Esophagus squamous epithelium (tissue), 5 donors: ENCODE data around the gene EVC. TPM values are rescaled to one million over a fixed set of nuclear protein-coding genes. Genes with fewer than 3 reads are reported as not detected.
A peak's percentile ranks its signal among the peaks of the same experiment; 100 is the strongest.

ENCODE experiments used
- DNase-seq: peaks from one replicate; lab custom pipeline; 2025; lab: John Stamatoyannopoulos, UW
- H3K27ac ChIP-seq, 4 donors: fragments of 200-600 bp; sonication (generic); one replicate each; pipeline ENCODE4 v1.5.1; 2016 to 2019; ENCODE audit warnings: mild to moderate bottlenecking in 1 of 4
- H3K27me3 ChIP-seq, 4 donors: fragments of 200-600 bp; sonication (generic); 1 replicate in 3 of 4; 2 replicates in 1 of 4; pipeline versions ENCODE4 v1.5.1 to v1.6.0; 2017 to 2021; ENCODE audit warnings: antibody characterized with exemption in 1 of 4
- H3K36me3 ChIP-seq, 3 donors: fragments of 200-600 bp; sonication (generic); one replicate each; pipeline ENCODE4 v1.5.1; 2016 to 2019
- H3K4me1 ChIP-seq, 3 donors: fragments of 200-600 bp; sonication (generic); one replicate each; pipeline ENCODE4 v1.5.1; 2017 to 2019
- H3K4me3 ChIP-seq, 4 donors: fragments of 200-600 bp; sonication (generic); 1 replicate in 3 of 4; 2 replicates in 1 of 4; pipeline ENCODE4 v1.5.1; 2016 to 2019; ENCODE audit warnings: mild to moderate bottlenecking in 2 of 4, moderate library complexity in 1 of 4
- H3K9me3 ChIP-seq, 3 donors: fragments of 200-600 bp; sonication (generic); one replicate each; pipeline ENCODE4 v1.5.1; 2016 to 2019
- POLR2A ChIP-seq, 4 donors: fragments of 450-650 bp; IDR thresholded peaks; one replicate each; pipeline ENCODE4 v1.6.1; 2017; ENCODE audit warnings: antibody characterized with exemption in 4 of 4, mild to moderate bottlenecking in 4 of 4, moderate library complexity in 3 of 4
- WGBS, 2 donors: methylation state at CpG; one replicate each; pipeline ENCODE4 v1.1.5; 2018; 5-methylcytosine and 5-hydroxymethylcytosine counted together
- intact Hi-C: fragments of 100-400 bp; cut with DNase I; formaldehyde crosslinking; loops from one replicate; pipeline ENCODE4 v1.15.0; 2022
- total RNA-seq, 4 donors: library from RNA; depleted of rRNA; stranded (reverse); fragments of >200 nt; gene quantifications; one replicate each; pipeline ENCODE4 v1.1.0, GENCODE V29; 2016
- TF ChIP-seq, protein P1 (sequence below), 6 experiments: fragments of 450-650 bp in 4 of 6; fragments of 200-600 bp in 2 of 6; sonication (generic) in 2 of 6; IDR thresholded peaks; one replicate each; pipeline ENCODE4 v1.5.1; 2016 to 2019; ENCODE audit warnings: antibody characterized with exemption in 6 of 6, mild to moderate bottlenecking in 4 of 6, moderate library complexity in 4 of 6
- donor health status: DM: yes; HTN: yes; CAD: no.

EVC gene
- total RNA-seq, 4 donors from 2014 or later, result 4.2 to 17.2 (median 6.3) TPM

DNA sequence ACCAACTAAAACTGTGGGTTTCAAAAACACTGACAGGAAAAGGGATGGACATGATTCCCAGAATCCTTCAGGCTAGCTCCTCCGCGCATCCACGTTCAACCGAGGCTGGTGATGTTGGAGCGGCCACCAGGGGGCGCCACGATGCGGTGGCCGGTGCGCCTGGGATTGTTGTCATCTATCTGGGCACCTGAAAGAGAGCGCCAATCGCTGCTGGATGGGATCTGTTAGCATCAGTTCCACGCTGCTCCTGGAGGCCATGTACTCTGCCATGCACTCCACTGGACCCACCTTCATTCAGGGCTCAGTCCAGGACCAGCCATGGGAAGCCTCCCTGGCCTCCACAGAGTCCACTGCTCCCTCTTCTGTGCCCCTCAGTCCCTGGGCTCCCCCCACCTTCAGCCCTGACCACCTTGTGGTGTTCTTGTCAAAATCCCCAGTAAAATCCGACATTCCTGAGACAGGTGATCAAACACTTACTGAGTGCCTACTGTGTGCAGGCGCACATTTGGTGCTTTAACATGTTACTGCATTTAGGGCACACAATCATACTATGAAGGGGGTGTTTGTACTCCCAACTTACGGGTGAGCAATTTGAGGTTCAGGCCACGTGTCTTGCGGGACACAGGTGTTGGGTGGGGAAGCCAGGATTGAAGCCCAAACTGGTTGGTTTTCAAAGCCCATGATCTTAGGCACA lies 110.8 kb downstream of the EVC start:
- Histone ChIP-seq H3K27me3 (no peaks in the 10 kb centered on the region), H3K9me3 (no peaks in the 10 kb centered on the region), H3K36me3 (peaks cover 0 to 43% (median 10%) of the 10 kb centered on the region in 3 donors), H3K4me3 (no peak overlapping the region), H3K4me1 (peaks cover 0 to 4% (median 0%) of the 10 kb centered on the region in 3 donors), H3K27ac (no peak overlapping the region)
- TF ChIP-seq, protein P1, sequence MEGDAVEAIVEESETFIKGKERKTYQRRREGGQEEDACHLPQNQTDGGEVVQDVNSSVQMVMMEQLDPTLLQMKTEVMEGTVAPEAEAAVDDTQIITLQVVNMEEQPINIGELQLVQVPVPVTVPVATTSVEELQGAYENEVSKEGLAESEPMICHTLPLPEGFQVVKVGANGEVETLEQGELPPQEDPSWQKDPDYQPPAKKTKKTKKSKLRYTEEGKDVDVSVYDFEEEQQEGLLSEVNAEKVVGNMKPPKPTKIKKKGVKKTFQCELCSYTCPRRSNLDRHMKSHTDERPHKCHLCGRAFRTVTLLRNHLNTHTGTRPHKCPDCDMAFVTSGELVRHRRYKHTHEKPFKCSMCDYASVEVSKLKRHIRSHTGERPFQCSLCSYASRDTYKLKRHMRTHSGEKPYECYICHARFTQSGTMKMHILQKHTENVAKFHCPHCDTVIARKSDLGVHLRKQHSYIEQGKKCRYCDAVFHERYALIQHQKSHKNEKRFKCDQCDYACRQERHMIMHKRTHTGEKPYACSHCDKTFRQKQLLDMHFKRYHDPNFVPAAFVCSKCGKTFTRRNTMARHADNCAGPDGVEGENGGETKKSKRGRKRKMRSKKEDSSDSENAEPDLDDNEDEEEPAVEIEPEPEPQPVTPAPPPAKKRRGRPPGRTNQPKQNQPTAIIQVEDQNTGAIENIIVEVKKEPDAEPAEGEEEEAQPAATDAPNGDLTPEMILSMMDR (IDR thresholded peaks at IDR 0.05), result peak in 5 of 6 experiments; percentile 26 to 45 (median 34)
- TF ChIP-seq POLR2A (IDR thresholded peaks at IDR 0.05), result no peak
- intact Hi-C loops, result no loop called here
- WGBS, 2 donors, result 88 to 96% methylated on average over 5 to 11 of the region's 18 CpGs
- DNase-seq, result no peak

DNA sequence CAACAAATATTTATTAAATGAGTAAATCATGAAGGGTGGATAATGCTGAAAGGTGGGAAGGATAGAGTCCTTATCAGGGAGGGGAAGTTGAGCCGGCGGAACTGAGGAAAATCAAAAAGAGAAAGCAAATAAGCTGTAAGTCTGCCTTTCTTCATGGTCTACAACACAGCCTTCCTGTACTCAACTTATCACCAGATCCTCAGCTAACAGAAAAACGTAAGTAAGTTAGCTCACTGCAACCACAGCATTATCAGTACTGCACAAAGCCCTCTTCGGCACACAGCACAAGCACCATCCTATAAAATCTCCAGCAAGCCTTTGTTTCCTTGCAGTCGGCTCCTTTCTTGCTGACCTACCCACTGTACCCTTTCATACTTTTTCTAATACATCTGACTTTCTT lies 111.6 kb downstream of the EVC start:
- H3K36me3 ChIP-seq, result peaks cover 0 to 40% (median 10%) of the 10 kb centered on the region in 3 donors
- WGBS, 2 donors, result 75 to 78% methylated on average over 5 of the region's 5 CpGs
- no peak for TF ChIP-seq POLR2A (IDR thresholded peaks at IDR 0.05)
- TF ChIP-seq, protein P1 (IDR thresholded peaks at IDR 0.05), result no peak
- H3K4me1 ChIP-seq, result peaks cover 0 to 12% (median 5%) of the 10 kb centered on the region in 3 donors
- no peak for DNase-seq
- H3K9me3 ChIP-seq, result no peaks in the 10 kb centered on the region
- H3K27me3 ChIP-seq, result no peaks in the 10 kb centered on the region
- H3K27ac ChIP-seq, result no peak overlapping the region
- intact Hi-C loops, result no loop called here
- no peak overlapping the region for H3K4me3 ChIP-seq

DNA sequence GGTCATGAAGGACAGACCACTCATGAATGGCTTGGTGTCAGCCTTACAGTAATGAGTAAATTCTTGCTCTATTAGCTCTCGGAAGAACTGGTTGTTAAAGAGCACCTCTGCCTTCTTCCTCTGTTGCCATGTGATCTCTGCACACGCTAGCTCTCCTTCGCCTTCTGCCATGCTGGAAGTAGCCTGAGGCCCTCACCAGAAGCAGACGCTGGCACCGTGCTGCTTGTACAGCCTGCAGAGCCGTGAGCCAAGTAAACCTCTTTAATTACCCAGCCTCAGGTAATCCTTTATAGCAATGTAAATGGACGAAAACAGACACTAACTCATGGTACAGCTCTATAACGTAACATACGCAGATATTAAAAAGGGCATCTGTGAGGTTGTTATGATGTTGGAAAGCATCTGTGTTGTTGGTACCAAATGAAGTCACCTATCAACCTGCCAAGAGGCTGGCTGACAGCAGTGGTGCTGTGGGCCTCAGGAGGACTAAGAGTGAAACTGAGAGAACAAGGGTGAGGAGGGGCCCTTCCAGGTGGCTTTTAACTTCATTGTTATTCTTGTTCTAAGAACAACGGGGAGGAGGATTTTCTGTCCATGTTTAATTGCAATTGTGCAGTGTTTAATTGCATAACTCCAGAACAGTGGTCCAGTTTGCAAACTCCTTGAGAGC lies 112.7 kb downstream of the EVC start:
- intact Hi-C loops, result no loop called here
- 80 to 91% methylated on average over 10 of the region's 10 CpGs for WGBS, 2 donors
- H3K9me3 ChIP-seq, result no peaks in the 10 kb centered on the region
- peaks cover 0 to 16% (median 5%) of the 10 kb centered on the region in 3 donors for H3K4me1 ChIP-seq
- H3K36me3 ChIP-seq, result peaks cover 0 to 36% (median 10%) of the 10 kb centered on the region in 3 donors
- TF ChIP-seq POLR2A (IDR thresholded peaks at IDR 0.05), result no peak
- TF ChIP-seq, protein P1 (IDR thresholded peaks at IDR 0.05), result no peak
- no peak overlapping the region for H3K4me3 ChIP-seq
- no peak for DNase-seq
- H3K27me3 ChIP-seq, result no peaks in the 10 kb centered on the region
- no peak overlapping the region for H3K27ac ChIP-seq

DNA sequence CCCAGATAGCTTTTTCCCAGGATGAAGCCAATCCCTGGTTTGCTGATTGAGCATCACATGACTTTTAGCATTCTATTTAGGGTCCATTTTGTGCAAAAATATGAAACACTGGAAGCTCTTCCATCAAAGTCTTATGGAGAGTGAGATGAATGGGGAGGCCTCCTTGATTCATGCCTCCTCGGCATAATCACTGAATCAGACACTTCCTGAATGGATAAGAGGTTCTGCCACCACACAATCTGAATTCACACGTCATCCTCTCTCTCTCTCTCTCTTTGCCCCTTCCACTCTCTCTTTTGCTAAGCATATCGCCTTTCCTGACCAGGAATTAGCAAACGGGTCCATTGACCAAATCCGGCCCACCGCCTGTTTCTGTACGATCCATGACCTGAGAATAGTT lies 113.2 kb downstream of the EVC start:
- peaks cover 0 to 32% (median 10%) of the 10 kb centered on the region in 3 donors for H3K36me3 ChIP-seq
- no peak for TF ChIP-seq POLR2A (IDR thresholded peaks at IDR 0.05)
- TF ChIP-seq, protein P1 (IDR thresholded peaks at IDR 0.05), result no peak
- H3K27me3 ChIP-seq, result no peaks in the 10 kb centered on the region
- H3K9me3 ChIP-seq, result no peaks in the 10 kb centered on the region
- DNase-seq, result no peak
- no peak overlapping the region for H3K4me3 ChIP-seq
- no peak overlapping the region for H3K27ac ChIP-seq
- peaks cover 0 to 16% (median 5%) of the 10 kb centered on the region in 3 donors for H3K4me1 ChIP-seq
- 71 to 78% methylated on average over 7 of the region's 7 CpGs for WGBS, 2 donors
- intact Hi-C loops, result no loop called here

DNA sequence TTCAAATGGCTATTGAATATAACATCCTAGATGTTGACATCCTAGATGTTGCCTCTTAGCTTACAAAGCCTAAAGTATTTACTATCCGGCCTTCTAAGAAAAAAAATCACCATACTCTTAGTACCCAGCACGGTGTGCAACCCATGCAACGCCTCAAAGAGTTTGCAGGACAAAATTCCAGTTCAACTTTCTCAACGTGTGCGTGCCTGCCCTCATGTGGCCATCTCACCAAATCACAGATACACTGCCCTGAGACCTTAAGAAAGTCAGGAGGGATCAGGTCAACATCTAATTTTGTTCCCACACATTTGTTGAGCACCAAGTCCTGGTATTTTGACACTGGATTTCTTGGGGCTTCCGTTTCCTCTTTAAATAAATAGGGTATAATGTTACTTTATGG lies 113.6 kb downstream of the EVC start:
- Histone ChIP-seq H3K4me3 (no peak overlapping the region), H3K27ac (no peak overlapping the region), H3K36me3 (peaks cover 0 to 29% (median 10%) of the 10 kb centered on the region in 3 donors), H3K4me1 (peaks cover 0 to 16% (median 5%) of the 10 kb centered on the region in 3 donors), H3K9me3 (no peaks in the 10 kb centered on the region), H3K27me3 (no peaks in the 10 kb centered on the region)
- intact Hi-C loops, result no loop called here
- WGBS, 2 donors, result 61 to 64% methylated on average over 5 to 6 of the region's 6 CpGs
- no peak for DNase-seq
- TF ChIP-seq, protein P1 (IDR thresholded peaks at IDR 0.05), result peak in 2 of 6 experiments; percentile 18 to 48
- TF ChIP-seq POLR2A (IDR thresholded peaks at IDR 0.05), result no peak
